Osteoblast (primary cell): ENCODE results near the gene TJP3. TPM values are rescaled to one million over a fixed set of nuclear protein-coding genes. Genes with fewer than 3 reads are reported as not detected.

ENCODE experiments used
- DNase-seq: peaks from one replicate; pipeline ENCODE4 v3.0.0; 2011; ENCODE audit warnings: low spot score, mixed read lengths; ENCODE audit not compliant: insufficient read length; ENCODE audit errors: missing footprints
- H2AFZ ChIP-seq: 2 replicates; pipeline ENCODE4 v1.6.0; 2011; ENCODE audit warnings: mild to moderate bottlenecking, low read length
- H3K27ac ChIP-seq: 2 replicates; pipeline ENCODE4 v1.5.1; 2011; ENCODE audit warnings: mild to moderate bottlenecking, low read depth, low read length, moderate library complexity
- H3K27me3 ChIP-seq: 2 replicates; pipeline ENCODE4 v1.6.0; 2012; ENCODE audit warnings: mild to moderate bottlenecking, control low read depth, inconsistent platforms, low read length, moderate library complexity; ENCODE audit not compliant: insufficient read depth
- H3K36me3 ChIP-seq: 2 replicates; pipeline ENCODE4 v1.5.1; 2011; ENCODE audit warnings: mild to moderate bottlenecking, low read length, control low read depth, moderate library complexity; ENCODE audit not compliant: insufficient read depth
- H3K4me1 ChIP-seq: 2 replicates; pipeline ENCODE4 v1.5.1; 2011; ENCODE audit warnings: mild to moderate bottlenecking, low read length, control low read depth, moderate library complexity; ENCODE audit not compliant: insufficient read depth
- H3K4me2 ChIP-seq: 2 replicates; pipeline ENCODE4 v1.6.0; 2011; ENCODE audit warnings: mild to moderate bottlenecking, low read length; ENCODE audit not compliant: insufficient read depth
- H3K4me3 ChIP-seq: fragments of 200-600 bp; sonication (generic); 3 replicates; pipeline ENCODE4 v1.5.1; 2012; ENCODE audit warnings: mild to moderate bottlenecking, low read length, inconsistent platforms; ENCODE audit not compliant: insufficient read depth
- H3K79me2 ChIP-seq: 2 replicates; pipeline ENCODE4 v1.6.0; 2012; ENCODE audit warnings: mild to moderate bottlenecking, low read length, control low read depth, inconsistent platforms; ENCODE audit not compliant: insufficient read depth
- H3K9me3 ChIP-seq: 2 replicates; pipeline ENCODE4 v1.5.1; 2011; ENCODE audit warnings: low read depth, low read length, control low read depth
- H4K20me1 ChIP-seq: 2 replicates; pipeline ENCODE4 v1.6.0; 2012; ENCODE audit warnings: mild to moderate bottlenecking, low read length, control low read depth; ENCODE audit not compliant: insufficient read depth
- total RNA-seq: library from RNA; depleted of rRNA; stranded (reverse); fragments of >200 nt; gene quantifications from 2 replicates; pipeline ENCODE4 v1.2.3, GENCODE V29; 2012
- TF ChIP-seq, protein P1 (sequence below): IDR thresholded peaks from 2 replicates; pipeline ENCODE4 v1.5.1; 2011; ENCODE audit warnings: mild to moderate bottlenecking, low read depth, low read length, moderate library complexity; ENCODE audit errors: extremely low read depth

The TJP3 gene
- total RNA-seq, 1 donor = not detected

DNA sequence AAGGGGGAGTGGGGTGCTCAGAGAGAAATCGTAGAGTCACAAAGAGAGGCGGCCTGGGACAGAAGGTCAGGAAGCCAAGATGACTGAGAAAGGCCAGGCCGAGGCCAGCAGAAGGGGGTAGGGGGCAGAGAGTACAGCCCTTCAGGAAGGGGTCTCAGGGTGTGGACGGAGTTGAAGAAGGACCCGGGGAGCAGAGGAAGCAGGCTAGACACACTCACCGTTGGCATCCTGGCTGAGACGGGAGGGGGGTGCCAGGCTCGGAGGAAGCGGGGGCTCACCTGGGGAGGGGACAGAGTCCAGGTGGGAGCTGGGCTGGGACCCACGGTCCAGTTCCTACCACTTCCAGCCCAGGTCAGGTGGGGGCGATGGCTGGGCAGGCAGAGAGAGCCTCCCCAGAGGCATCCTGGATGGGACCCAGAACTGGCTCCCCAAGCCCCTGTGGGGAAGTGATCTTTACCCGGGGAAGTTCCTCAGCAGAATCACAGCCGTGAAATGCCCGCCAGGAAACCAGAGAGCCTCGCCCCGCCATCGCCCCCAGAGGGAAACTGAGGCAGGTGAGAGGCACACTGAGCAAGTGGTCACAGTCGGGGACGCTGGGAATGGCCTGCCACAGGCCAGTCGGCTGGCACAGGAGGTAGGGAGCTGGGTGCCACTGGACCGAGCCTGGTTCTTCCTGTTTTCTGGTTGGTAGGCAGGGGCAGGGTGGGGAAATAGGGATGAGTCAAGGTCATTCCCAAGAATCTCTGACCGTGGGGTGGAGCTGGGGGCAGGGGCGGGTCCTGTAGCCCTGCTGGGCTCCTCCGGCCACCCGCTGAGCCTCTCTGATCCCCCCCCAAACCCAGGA lies 76.6 kb downstream of the TJP3 start:
- Histone ChIP-seq H3K4me3 (no peak overlapping the region), H3K27me3 (peaks cover 9% of the 10 kb centered on the region), H2AFZ (no peak overlapping the region), H3K4me2 (no peak overlapping the region), H3K27ac (no peak overlapping the region), H4K20me1 (no peaks in the 10 kb centered on the region), H3K9me3 (peaks cover 13% of the 10 kb centered on the region), H3K79me2 (no peaks in the 10 kb centered on the region), H3K4me1 (no peaks in the 10 kb centered on the region), H3K36me3 (no peaks in the 10 kb centered on the region)
- DNase-seq = peak; percentile 90
- TF ChIP-seq, protein P1, sequence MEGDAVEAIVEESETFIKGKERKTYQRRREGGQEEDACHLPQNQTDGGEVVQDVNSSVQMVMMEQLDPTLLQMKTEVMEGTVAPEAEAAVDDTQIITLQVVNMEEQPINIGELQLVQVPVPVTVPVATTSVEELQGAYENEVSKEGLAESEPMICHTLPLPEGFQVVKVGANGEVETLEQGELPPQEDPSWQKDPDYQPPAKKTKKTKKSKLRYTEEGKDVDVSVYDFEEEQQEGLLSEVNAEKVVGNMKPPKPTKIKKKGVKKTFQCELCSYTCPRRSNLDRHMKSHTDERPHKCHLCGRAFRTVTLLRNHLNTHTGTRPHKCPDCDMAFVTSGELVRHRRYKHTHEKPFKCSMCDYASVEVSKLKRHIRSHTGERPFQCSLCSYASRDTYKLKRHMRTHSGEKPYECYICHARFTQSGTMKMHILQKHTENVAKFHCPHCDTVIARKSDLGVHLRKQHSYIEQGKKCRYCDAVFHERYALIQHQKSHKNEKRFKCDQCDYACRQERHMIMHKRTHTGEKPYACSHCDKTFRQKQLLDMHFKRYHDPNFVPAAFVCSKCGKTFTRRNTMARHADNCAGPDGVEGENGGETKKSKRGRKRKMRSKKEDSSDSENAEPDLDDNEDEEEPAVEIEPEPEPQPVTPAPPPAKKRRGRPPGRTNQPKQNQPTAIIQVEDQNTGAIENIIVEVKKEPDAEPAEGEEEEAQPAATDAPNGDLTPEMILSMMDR = no peak

DNA sequence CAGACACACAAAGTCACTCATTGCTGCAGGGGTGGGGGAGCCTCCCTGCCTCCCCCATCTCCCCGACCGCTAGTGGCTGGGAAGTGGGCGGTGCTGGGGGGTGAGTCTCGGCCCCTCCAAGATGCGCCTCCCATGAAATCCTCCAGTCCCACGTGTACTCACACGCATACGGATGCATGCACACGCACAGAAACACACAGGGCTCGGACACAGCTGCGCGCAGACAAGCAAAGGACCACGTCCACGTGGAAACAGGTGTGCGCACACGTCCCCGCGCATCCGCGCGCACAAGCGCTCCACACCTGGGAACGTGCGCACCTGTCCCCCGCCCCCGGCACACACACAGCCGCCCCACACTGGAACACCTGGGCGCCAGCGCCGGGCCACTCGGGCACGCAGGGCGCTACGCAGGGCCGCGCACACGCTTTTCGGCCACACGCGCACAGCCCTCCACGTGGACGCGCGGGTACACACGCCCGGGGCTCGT lies 77.3 kb downstream of the TJP3 start:
- H4K20me1 ChIP-seq = no peaks in the 10 kb centered on the region
- no peaks in the 10 kb centered on the region for H3K4me1 ChIP-seq
- H3K36me3 ChIP-seq = no peaks in the 10 kb centered on the region
- TF ChIP-seq, protein P1 = no peak
- H3K27ac ChIP-seq = no peak overlapping the region
- H3K4me3 ChIP-seq = no peak overlapping the region
- H3K4me2 ChIP-seq = no peak overlapping the region
- no peak for DNase-seq
- no peak overlapping the region for H2AFZ ChIP-seq
- peaks cover 13% of the 10 kb centered on the region for H3K9me3 ChIP-seq
- peaks cover 9% of the 10 kb centered on the region for H3K27me3 ChIP-seq
- H3K79me2 ChIP-seq = no peaks in the 10 kb centered on the region

DNA sequence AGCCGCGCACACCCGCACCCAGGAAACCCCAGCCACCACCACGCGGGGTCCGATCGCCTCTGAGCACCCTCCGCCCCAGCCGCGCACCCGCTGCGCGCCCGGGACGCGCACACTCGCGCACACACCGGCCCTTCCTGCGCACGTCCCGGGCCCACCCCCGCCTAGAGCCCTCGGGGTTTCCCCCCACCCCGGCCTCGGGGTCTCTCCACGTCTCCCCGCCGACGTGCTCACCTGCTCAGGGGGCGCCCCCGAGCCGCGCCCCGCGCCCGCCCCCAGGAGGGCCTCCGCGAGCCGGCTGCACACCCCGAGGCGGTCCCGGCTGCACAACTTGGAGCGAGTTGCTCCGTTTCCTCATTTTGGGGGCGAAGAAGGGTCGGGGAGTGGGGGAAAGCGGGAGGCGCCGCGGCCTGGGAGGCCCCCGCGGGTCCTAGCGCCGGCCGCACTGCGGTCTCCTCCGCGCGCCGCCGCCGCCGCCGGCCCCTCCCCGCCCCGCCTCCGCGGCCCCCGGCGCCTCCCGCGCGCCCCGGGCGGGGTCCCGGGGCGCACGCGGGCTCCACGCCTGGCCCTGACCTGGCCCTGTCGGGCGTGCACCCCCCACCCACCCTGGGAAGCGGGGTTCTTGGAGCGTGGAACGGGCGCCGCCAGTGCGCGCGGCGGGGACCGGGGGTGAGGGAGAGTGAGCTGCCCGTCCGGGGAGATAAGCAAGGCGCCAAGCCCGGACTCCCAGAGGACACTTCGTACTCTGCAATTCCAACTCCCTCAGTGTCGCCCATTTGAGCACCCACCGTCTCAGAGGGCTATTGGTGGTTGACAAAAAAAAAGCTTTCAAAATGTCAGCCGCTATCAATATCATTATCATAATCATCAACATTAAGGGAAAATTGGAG lies 78.0 kb downstream of the TJP3 start, which contains the start of gene MATK:
TSS of gene MATK (minus strand) at position 444 of the 887 bp plus-strand sequence. CDS start 1,246 bp downstream, outside the sequence.
- Histone ChIP-seq H3K27ac (no peak within 1 kb of the TSS), H3K9me3 (peaks cover 12% of the 10 kb centered on the region), H2AFZ (no peak within 1 kb of the TSS), H3K27me3 (peaks cover 9% of the 10 kb centered on the region), H4K20me1 (no peaks in the 10 kb centered on the region), H3K4me2 (no peak within 1 kb of the TSS), H3K36me3 (no peaks in the 10 kb centered on the region), H3K4me1 (no peaks in the 10 kb centered on the region), H3K4me3 (no peak within 1 kb of the TSS), H3K79me2 (no peaks in the 10 kb centered on the region)
- TF ChIP-seq, protein P1 = no peak
- DNase-seq = peak; percentile 81
